LNCaP clone FGC (cell line): ENCODE measurements around the gene RALGAPA1.

Experiments
- DNase-seq: peaks from one replicate; pipeline ENCODE4 v3.0.0-alpha.2; 2011; ENCODE audit warnings: low read depth
- H3K4me3 ChIP-seq: 2 replicates; pipeline ENCODE4 v1.5.1; 2011; ENCODE audit warnings: mild to moderate bottlenecking, low read depth, low read length, control low read depth
- CTCF ChIP-seq: IDR thresholded peaks from 2 replicates; pipeline ENCODE4 v1.5.1; 2012; ENCODE audit warnings: mild to moderate bottlenecking; ENCODE audit not compliant: control insufficient read depth, insufficient read depth; ENCODE audit errors: extremely low read depth

RALGAPA1 gene

GRCh38 chr14:35539969-35540368 is 269.1 kb downstream of the RALGAPA1 start:
- TF ChIP-seq CTCF: no peak
- no peak for DNase-seq
- H3K4me3 ChIP-seq: no peak overlapping the region

- no peak for DNase-seq
- H3K4me3 ChIP-seq: no peak overlapping the region
- no peak for TF ChIP-seq CTCF
These were observed 273.5 kb downstream of the RALGAPA1 start for GRCh38 chr14:35535483-35536112.

- no peak overlapping the region for H3K4me3 ChIP-seq
- no peak for DNase-seq
- no peak for TF ChIP-seq CTCF
These were observed 274.1 kb downstream of the RALGAPA1 start for GRCh38 chr14:35534873-35535482.

GRCh38 chr14:35534208-35534872 is 274.8 kb downstream of the RALGAPA1 start:
- TF ChIP-seq CTCF: 0 out of 2 replicates have a peak, but pooled peaks have one; percentile 5
- peak overlapping the region; percentile 57 for H3K4me3 ChIP-seq
- DNase-seq: no peak

- no peak for DNase-seq
- TF ChIP-seq CTCF: peak; percentile 41; the same call in 1 of the 2 replicates
- H3K4me3 ChIP-seq: peak within 1 kb of the TSS; percentile 57
These were observed 275.5 kb downstream of the RALGAPA1 start, which contains the start of gene INSM2 for GRCh38 chr14:35533357-35534207. Gene INSM2 (plus strand): TSS chr14:35534164. CDS start chr14:35534253, 89 bp downstream.

GRCh38 chr14:35532783-35533356 is 276.2 kb downstream of the RALGAPA1 start:
- TF ChIP-seq CTCF: no peak
- no peak for DNase-seq
- peak overlapping the region; percentile 57 for H3K4me3 ChIP-seq
